Measurements from ENCODE around the gene ITIH5.
"Not testable (repeated sequence)": the region's sequence is repeated elsewhere in the genome, so short reads cannot be mapped to it uniquely, and the experiment has no call there.

ITIH5 gene

GRCh38 chr10:7659560-7659959 lies 7.2 kb downstream of the ITIH5 start:
- H3K9me3 Mint-ChIP-seq, result no peaks in the 10 kb centered on the region
- H3K27ac Mint-ChIP-seq, result no peak overlapping the region

GRCh38 chr10:7657552-7657951 lies 9.2 kb downstream of the ITIH5 start:
- Mint-ChIP-seq H3K4me1 (no peaks in the 10 kb centered on the region), H3K27ac (peak overlapping the region in 1 of 3 experiments; percentile 2), H3K9me3 (no peaks in the 10 kb centered on the region), H3K4me3 (no peak overlapping the region), H3K36me3 (ENCODE audit: low read depth) (no peaks in the 10 kb centered on the region), H3K27me3 (ENCODE audit: low read depth) (peaks cover 31% of the 10 kb centered on the region)
- no peak for TF ChIP-seq CTCF (IDR thresholded peaks at IDR 0.05; ENCODE audit: unreplicated experiment in 3 of 3)

More at GRCh38 chr10:7659560-7659959, 7.2 kb downstream of the ITIH5 start:
- Mint-ChIP-seq H3K4me3 (no peak overlapping the region), H3K36me3 (ENCODE audit: low read depth) (no peaks in the 10 kb centered on the region), H3K27me3 (ENCODE audit: low read depth) (peaks cover 45% of the 10 kb centered on the region), H3K4me1 (no peaks in the 10 kb centered on the region)
- no peak for TF ChIP-seq CTCF (IDR thresholded peaks at IDR 0.05; ENCODE audit: unreplicated experiment in 3 of 3)

- peaks cover 26% of the 10 kb centered on the region for H3K27me3 Mint-ChIP-seq (ENCODE audit: low read depth)
- not testable (repeated sequence) for H3K9me3 Mint-ChIP-seq; H3K4me1 Mint-ChIP-seq; H3K27ac Mint-ChIP-seq; H3K36me3 Mint-ChIP-seq (ENCODE audit: low read depth); H3K4me3 Mint-ChIP-seq
These were observed 9.7 kb downstream of the ITIH5 start for GRCh38 chr10:7657079-7657478.

GRCh38 chr10:7651853-7652470 lies 14.8 kb downstream of the ITIH5 start:
- no peak for TF ChIP-seq CTCF (IDR thresholded peaks at IDR 0.05; ENCODE audit: unreplicated experiment in 3 of 3)
- Mint-ChIP-seq H3K36me3 (ENCODE audit: low read depth) (peaks cover 4% of the 10 kb centered on the region), H3K27ac (peak overlapping the region in 1 of 3 experiments; percentile 18), H3K4me1 (peaks cover 12% of the 10 kb centered on the region), H3K9me3 (peaks cover 2% of the 10 kb centered on the region), H3K4me3 (no peak overlapping the region), H3K27me3 (ENCODE audit: low read depth) (peaks cover 12% of the 10 kb centered on the region)

GRCh38 chr10:7649673-7650300 lies 17.0 kb downstream of the ITIH5 start:
- Mint-ChIP-seq H3K9me3 (peaks cover 2% of the 10 kb centered on the region), H3K4me3 (no peak overlapping the region), H3K27me3 (ENCODE audit: low read depth) (peaks cover 8% of the 10 kb centered on the region), H3K27ac (no peak overlapping the region), H3K36me3 (ENCODE audit: low read depth) (peaks cover 4% of the 10 kb centered on the region), H3K4me1 (peaks cover 12% of the 10 kb centered on the region)
- no peak for TF ChIP-seq CTCF (IDR thresholded peaks at IDR 0.05; ENCODE audit: unreplicated experiment in 3 of 3)

- Mint-ChIP-seq H3K27me3 (ENCODE audit: low read depth) (peaks cover 8% of the 10 kb centered on the region), H3K27ac (no peak overlapping the region)
These were observed 19.6 kb downstream of the ITIH5 start for GRCh38 chr10:7647062-7647664.

More at GRCh38 chr10:7647062-7647664, 19.6 kb downstream of the ITIH5 start:
- no peak for TF ChIP-seq CTCF (IDR thresholded peaks at IDR 0.05; ENCODE audit: unreplicated experiment in 3 of 3)
- Mint-ChIP-seq H3K4me1 (peaks cover 11% of the 10 kb centered on the region), H3K4me3 (no peak overlapping the region), H3K36me3 (ENCODE audit: low read depth) (peaks cover 5% of the 10 kb centered on the region), H3K9me3 (peaks cover 4% of the 10 kb centered on the region)
